Measurements from ENCODE around the gene LGR6.
A peak's percentile ranks its signal among the peaks of the same experiment; 100 is the strongest.
"Not testable (repeated sequence)": the region's sequence is repeated elsewhere in the genome, so short reads cannot be mapped to it uniquely, and the experiment has no call there.

The LGR6 gene, protein sequence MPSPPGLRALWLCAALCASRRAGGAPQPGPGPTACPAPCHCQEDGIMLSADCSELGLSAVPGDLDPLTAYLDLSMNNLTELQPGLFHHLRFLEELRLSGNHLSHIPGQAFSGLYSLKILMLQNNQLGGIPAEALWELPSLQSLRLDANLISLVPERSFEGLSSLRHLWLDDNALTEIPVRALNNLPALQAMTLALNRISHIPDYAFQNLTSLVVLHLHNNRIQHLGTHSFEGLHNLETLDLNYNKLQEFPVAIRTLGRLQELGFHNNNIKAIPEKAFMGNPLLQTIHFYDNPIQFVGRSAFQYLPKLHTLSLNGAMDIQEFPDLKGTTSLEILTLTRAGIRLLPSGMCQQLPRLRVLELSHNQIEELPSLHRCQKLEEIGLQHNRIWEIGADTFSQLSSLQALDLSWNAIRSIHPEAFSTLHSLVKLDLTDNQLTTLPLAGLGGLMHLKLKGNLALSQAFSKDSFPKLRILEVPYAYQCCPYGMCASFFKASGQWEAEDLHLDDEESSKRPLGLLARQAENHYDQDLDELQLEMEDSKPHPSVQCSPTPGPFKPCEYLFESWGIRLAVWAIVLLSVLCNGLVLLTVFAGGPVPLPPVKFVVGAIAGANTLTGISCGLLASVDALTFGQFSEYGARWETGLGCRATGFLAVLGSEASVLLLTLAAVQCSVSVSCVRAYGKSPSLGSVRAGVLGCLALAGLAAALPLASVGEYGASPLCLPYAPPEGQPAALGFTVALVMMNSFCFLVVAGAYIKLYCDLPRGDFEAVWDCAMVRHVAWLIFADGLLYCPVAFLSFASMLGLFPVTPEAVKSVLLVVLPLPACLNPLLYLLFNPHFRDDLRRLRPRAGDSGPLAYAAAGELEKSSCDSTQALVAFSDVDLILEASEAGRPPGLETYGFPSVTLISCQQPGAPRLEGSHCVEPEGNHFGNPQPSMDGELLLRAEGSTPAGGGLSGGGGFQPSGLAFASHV

DNA sequence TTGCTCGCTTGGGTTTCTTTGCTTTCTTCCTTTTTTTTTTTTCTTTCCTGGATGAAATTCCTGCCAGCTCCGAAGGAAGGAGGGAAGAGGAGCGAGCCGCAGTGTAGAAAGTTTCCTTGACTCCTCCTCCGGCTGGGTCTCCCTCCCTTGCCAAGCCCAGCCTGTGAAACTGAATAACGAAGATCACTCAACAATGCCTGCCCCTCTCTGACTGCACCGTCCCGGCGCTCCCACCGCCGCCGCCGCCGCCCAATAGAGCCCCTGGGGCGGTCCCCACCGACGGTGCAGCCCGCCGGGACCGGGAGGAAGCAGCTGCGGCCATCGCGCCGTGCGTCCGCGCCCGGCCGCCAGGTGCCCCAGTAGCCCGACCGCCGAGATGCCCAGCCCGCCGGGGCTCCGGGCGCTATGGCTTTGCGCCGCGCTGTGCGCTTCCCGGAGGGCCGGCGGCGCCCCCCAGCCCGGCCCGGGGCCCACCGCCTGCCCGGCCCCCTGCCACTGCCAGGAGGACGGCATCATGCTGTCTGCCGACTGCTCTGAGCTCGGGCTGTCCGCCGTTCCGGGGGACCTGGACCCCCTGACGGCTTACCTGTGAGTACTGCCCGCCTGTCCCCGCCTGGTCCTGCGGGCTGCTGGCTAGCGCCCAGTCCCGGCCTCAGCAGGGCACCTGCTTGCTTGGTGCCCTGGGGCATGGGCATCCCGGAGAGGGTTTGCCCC is at the start of gene LGR6:
Gene LGR6 (plus strand): TSS at position 186 of the 714 bp plus-strand sequence. CDS start 191 bp downstream, at position 377.
- peak; percentile 63 for DNase-seq

DNA sequence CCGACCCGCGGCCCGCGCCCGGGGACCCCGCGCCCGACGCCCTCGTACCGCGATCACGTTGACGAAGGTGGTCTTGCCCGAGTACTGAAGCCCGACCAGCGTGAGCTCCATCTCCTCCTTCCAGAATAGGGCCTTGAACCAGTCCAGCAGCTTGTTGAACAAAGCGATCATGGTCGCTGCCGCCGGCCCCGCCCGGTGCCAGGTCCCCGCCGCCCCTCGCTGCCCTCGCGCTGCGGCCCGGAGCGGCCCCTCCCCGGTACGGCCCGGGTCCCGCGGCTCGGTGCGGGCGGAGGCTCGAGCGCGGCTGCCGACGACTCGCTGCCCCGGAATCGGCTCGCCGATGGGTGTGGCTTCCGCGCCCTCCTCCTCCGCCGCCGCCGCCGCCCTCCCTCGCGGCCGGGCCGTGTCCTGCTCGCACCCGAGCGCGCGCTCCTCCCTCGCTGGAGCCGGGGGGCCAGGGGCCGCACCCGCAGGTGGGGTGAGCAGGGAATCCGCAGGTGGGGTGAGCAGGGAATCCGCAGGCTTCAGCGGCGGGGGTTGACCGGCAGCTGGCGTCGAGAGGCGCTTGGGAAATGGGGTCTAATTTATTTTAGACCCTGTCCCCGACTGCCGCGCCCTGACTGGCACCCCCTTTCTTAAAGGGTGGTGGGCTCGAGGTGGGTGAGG is 49.1 kb upstream of the LGR6 start, which contains the start of gene ARL8A:
Gene ARL8A (minus strand): TSS at position 336 of the 666 bp plus-strand sequence. CDS start 165 bp downstream, at position 171.
- DNase-seq = peak; percentile 85

DNA sequence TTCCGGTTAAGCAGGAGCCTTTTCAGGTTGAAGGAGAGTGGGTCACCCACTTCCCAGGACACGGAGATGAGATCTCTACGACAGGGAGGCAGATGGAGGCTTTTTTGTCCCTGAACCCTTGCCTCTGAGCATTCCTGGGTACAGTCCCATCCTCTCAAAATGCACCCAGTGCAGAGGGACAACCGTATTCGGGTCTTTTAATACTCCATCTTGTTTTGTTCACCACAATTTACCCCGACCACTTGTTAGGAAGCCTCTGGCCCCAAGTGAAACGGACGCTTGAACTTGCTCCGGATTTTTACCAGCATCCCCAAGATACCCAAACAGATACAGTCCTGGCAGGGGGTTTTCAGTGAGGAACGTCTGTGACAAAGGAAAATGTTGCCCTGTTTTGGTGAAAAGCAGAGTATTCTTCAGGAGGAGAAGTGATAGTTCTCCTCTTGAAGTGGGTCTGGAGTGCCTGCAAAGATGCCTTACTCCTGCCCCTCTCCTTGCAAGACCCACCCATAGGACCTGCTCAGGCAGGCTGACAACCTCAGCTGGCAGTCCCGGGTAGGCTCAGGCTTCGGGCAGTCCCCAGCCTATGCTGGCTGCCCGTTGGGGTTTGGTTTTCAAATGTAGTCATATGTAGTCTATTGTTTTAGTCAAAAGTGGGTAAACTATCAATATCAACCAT is 48.4 kb upstream of the LGR6 start:
- peak; percentile 57 for DNase-seq

DNA sequence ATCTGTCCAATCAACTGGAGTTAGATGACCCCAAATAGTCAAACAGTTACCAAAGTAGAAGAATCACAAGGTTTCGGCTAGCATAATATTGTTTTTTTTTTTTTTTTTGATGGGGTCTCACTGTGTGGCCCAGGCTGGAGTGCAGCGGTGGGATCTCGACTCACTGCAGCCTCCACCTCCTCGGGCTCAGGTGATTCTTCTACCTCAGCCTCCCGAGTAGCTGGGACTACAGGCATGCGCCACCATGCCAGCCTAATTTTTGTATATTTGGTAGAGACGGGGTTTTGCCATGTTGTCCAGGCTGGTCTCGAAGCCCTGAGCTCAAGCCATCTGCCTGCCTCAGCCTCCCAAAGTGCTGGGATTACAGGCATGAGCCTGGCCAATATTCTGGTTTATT is 47.9 kb upstream of the LGR6 start:
- DNase-seq = not testable (repeated sequence)

DNA sequence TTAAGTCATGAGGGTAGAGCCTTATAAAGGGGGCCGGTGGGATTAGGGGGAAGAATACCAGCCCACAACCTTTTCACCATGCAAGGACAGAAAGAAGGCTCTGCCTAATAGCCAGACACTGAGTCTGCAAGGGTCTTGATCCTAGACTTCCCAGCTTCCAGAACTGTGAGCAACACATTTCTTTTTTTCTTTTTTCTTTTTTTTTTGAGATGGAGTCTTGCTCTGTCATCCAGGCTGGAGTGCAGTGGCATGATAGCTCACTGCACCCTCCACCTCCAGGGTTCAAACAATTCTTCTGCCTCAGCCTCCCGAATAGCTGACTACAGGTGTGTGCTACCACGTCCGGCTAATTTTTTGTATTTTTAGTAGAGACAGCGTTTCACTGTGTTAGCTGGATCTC is 47.3 kb upstream of the LGR6 start:
- DNase-seq = no peak

DNA sequence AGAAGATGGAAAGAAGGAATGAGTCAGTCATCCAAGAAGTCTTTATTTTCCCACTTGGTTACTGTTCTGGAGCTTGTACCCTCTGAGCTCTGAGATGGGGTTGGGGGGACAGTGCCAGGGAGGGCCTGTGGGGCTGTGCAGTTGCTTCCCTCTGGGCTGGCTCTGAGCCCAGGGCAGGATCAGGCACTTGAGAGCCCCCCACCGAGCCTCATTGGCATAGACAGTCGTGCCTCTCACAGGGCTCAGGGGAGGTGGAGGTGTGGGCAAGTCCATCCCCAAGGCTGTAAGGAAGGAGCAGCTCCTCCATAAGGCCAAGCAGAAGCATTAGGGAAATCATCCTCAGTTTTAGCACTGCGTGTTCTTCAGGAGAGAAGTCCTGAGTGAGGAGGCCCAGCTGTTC is 46.6 kb upstream of the LGR6 start:
- DNase-seq = no peak

DNA sequence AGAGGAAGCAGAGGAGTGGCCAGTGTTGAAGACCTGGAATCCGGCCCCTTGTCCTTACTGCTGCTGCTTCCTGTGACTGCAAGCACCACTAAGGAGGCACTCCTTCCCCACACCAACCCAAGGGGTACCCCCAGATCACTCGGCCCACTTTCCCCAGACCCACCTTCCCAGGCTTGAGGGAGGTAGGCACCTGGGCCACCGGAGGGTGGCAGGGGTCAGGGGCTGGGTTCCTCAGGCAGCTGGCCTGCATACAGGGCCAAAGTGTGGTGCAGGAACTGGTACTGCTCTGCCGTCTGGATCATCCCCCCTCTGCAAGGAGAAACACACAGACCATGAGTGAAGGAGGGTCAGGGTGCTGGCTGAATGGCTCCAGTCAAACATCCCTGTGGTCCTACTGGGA is 45.2 kb upstream of the LGR6 start:
- no peak for DNase-seq

DNA sequence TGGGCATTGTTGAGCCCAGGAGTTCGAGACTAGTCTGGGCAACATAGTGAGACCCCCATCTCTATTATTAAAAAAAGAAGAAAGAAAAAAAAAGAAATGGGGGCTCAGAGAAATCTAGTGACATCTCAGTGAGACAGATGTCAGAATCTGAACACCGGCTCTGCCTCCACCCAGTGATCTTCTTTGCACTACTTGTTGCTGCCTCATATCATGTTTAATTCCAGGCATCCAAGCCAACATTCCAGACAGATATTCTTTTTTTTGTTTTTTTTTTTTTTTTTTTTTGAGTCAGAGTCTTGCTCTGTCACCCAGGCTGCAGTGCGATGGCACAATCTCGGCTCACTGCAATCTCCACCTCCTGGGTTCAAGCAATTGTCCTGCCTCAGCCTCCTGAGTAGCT is 44.0 kb upstream of the LGR6 start:
- no peak for DNase-seq

DNA sequence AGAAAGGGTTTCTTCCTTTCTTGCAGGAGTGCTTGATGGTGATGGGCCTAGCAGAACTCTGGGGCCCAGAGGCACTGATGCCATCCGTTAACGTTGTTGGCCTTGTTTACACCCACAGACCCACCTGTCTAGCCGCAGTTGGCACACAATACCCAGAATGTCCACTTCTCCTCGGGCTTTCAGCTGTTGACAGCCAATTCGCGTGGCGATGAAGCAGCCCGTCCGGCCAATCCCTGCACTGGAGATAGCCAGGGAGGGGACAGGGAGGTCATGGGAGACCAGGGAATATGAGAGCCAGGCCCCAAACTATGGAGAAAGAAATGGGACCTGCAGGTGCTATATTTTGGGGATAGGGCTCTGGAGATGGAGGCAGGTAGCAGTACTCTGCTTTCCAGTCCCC is 43.4 kb upstream of the LGR6 start:
- no peak for DNase-seq

DNA sequence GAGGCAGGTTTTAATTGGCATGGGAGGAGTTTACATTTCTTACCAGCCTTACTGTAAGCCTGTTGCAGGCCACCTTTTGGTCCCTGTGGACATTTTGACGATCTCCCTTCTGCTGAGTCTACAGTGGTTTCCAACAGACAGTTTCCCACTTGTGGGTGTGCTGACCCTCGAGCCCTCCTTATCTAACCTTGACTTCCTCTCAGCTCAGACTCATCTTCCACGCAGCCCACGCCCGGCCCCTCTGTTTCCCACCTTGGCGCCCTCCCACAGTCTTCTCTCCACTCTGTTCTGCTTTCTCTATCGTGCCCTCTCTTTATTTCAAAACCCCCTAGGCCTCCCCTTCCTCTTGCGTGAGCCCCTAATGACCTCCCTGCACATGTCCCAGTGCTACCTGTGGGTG is 43.0 kb upstream of the LGR6 start:
- no peak for DNase-seq

DNA sequence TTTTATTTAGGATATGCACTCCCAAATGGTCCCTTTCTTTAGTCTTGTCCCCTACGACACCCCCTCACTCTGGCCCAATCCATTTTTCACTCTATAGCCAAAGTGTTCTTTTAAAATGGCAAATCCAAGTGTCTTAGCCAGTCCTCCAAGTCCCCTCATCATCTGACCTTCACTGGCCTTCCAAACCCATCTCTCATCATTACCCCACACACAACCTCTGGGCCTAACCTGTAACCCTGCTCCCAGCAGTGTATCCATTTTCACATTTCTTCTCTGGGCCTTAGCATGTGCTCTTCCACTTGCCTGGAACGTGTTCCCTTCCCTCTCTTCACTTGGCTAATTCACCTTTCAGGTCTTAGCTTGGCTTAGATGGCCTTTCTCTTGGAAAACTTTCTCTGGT is 42.6 kb upstream of the LGR6 start:
- no peak for DNase-seq

DNA sequence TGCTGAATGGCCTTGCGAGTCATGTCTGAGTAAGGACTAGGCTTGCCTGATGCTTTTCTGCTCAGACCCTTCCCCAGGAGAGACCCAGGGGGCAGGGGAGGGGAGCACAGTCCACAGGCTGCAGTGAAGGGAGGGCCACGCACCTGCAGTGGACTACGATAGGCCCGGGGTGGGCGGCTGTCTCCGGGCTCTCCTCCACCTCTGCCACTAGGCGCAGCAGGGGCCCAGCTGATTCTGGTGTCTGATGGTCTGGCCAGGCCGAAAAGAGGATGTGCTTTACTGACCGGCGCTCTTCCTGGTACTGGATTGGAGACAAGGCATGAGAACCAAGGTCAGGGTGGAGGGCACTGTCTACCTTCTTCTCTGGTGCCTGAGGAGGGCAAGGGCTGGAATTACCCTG is 41.2 kb upstream of the LGR6 start:
- DNase-seq = no peak

DNA sequence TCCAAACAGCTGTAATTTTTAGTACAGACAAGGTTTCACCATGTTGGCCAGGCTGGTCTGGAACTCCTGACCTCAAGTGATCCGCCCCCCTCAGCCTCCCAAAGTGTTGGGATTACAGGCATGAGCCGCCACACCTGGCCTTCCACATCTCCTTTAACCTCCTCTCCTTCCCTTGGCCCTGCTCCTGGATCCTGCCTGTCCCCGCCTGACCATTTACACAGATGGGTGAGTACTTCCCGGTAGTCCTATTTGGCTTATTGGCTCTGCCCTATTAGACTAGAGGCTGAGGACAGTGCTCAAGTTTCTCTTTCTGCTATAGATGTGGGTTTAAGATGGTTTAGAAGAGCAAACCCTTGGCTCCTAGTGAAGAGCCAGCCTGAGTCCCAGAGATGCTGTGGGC is 40.3 kb upstream of the LGR6 start:
- DNase-seq = no peak

DNA sequence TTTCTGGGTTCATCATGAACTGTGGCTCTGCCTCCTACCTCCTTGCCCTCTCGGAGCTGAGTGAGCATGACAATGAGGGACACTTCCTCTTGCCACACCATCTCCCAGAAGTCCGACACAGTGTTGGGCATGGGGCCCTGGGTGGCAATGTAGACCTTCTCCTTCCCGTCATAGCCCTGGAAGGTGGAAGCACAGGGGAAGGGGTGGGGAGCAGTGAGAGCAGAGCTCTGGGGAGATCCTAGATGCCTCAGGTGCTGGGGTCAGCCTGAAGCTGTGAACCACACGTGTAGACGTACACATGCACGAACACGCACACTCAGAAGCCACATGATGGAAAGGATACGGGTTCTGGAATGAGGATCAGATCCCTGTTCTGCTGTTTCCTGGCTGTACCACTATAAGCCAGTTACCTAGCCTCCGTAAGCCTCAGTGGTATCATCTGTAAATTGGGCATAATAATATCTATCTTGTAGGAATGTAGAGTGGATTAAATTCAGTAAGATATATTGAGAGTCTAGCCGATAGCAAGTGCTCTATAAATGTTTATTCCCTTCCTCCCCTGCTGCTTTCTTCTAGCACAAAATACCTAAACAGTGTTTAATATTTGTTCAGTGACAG is 39.3 kb upstream of the LGR6 start:
- no peak for DNase-seq

DNA sequence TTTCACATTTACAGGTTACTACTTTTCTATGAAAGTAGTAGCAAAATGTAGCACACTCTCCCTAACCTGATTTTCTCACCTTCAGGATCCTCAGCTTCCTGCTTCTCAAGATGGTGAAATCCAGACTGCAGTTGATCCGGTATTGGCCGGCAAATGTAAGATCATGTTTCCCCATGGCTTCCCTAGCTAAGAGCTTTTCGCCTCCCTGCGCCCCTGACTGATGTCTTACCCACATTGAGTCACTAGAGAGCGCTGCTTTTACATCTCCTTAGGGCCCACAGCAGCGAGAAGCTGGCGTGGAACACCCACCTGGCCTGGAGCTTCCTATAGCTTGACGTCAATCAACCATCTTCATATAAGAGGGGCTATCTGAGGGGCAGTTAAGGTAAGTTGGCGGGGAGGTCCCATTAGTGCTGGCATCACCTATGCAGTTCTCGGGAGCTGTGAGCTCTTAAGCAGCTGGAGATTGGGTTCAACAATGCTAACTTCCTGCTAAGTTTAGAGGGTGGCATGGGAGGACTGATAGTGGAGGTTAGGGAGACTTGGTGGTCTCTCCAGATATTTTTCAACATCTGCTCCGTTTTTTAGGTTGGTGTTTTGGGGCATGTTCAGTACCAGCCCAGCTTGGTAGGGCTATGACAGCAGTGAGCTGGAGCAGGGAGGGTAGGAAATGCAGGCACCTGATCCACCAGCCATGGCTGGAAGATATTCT is 38.7 kb upstream of the LGR6 start:
- DNase-seq = peak; percentile 91

DNA sequence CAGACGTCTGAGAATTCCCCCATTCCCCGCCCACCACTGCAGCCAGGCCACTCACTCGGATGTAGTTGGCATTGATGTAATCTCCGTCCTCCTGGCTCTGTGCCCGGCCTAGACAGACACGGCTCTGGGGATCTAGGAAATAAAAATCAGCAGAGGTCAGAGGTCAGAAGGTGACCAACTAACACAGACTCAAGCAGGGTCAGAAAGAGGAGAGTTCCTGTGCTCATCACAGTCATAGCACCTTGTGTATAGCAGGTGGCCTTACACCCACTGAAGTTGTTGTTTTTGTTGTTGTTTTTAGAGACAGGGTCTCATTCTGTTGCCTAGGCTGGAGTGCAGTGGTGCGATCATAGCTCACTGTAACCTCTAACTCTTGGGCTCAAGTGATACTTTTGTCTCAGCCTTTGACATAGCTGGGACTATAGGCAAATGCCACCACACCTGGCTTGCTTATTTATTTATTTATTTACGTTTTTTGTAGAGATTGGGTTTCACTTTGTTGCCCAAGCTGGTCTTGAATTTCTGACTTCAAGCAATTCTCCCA is 38.0 kb upstream of the LGR6 start:
- DNase-seq = peak; percentile 73

DNA sequence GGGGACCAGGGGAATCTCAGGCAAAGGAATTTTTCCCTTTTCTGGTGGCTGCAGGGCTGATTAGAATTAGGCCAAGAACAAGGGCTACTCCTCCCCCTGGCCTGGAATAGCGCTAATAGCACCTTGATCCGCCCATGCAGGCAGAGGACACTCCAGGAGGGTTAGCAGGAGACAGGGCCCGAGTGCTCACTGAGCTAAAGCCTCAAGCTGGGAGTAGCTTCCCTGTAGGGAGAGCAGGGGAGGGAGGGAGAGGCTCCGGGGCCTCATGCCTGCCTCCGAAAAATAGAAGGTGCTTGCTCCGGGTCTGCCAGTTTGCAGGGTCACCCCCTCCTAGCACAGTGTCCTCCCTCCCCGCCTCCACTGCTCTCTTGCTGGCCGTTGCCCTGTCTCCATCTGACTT is 37.0 kb upstream of the LGR6 start:
- no peak for DNase-seq

DNA sequence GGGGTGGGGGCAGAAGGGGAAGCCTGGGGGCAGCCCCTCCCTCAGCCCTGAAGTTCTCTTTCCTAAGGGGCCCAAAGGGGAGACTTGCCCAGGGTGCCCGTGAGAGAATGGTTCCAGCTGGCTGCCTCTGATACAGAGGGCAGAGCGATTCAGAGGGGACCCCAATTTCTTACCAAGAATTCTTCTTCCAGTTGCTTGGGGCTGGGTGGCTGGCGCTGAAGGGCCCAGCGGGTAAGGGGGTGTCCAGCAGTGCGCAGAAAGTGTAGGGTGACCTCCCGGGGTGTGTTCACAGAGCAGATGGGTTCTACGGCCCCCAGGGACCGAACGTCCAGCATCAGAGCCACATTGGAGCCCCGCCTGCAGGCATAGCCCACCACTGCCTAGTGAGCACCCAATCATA is 35.7 kb upstream of the LGR6 start:
- DNase-seq = no peak

DNA sequence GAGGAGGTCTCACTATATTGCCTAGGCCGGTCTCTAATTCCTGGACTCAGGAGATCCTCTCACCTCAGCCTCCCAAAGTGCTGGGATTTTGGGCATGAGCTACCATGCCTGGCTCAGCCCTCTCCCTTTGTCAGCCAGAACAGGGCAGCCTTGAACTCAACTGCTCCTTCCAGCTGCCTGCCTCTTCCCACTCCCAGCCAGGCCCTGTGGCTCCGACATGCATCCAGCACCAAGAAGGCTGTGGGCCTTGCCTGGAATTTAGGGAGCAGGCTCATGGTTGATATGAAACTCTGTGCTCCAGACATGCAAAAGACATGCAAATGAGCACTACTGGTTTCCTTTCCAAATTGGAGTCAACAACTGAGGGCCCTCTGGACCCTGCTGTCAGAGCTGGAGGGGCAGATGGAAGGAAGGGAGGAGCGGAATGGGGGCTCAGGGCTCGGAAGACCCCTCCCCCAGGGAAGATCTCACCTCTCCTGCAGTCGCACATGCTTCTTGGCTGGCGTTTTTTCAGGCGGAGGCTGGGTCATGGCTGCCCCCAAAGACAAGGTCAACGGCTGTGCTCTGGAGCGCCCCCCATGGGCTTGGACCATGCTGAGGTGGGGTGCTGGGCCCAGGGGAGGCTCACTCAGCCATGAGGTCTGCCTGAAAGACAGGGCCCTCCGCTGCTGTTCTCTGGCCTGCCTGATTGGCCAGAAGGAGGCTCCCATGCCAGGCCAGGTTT is 34.6 kb upstream of the LGR6 start:
- no peak for DNase-seq
